BLaER1 treated with 17β-estradiol and CSF1 and Interleukin-3, amounts not matched to agents 10 nM and 100 nM (cell line): Measurements from ENCODE around the gene MAD1L1.

Experiments used
- H3K27ac ChIP-seq, 11 experiments: shearing (Covaris generic); formaldehyde crosslinking; 2 replicates each; pipeline ENCODE4 v1.8.1; 2022
- H3K27me3 ChIP-seq, 11 experiments: shearing (Covaris generic); formaldehyde crosslinking; 2 replicates each; pipeline ENCODE4 v1.8.1; 2022
- H3K36me3 ChIP-seq, 11 experiments: shearing (Covaris generic); formaldehyde crosslinking; 2 replicates each; pipeline ENCODE4 v1.8.1; 2022
- H3K4me1 ChIP-seq, 10 experiments: shearing (Covaris generic); formaldehyde crosslinking; 2 replicates each; pipeline ENCODE4 v1.8.1; 2022
- H3K4me2 ChIP-seq, 11 experiments: shearing (Covaris generic); formaldehyde crosslinking; 2 replicates each; pipeline ENCODE4 v1.8.1; 2022
- H3K4me3 ChIP-seq, 10 experiments: shearing (Covaris generic); formaldehyde crosslinking; 2 replicates each; pipeline ENCODE4 v1.8.1; 2022
- H3K9ac ChIP-seq, 11 experiments: shearing (Covaris generic); formaldehyde crosslinking; 2 replicates each; pipeline ENCODE4 v1.8.1; 2022
- H3K9me3 ChIP-seq, 11 experiments: shearing (Covaris generic); formaldehyde crosslinking; replicated peaks in 1 of 11; 2 replicates each; pipeline ENCODE4 v1.8.1; 2022
- H4K20me1 ChIP-seq, 11 experiments: shearing (Covaris generic); formaldehyde crosslinking; 2 replicates each; pipeline ENCODE4 v1.8.1; 2022
- Cebpa-rat ChIP-seq, 11 experiments: shearing (Covaris generic); IDR thresholded peaks; 2 replicates each; pipeline ENCODE4 v1.8.1; 2022

MAD1L1 gene

GRCh38 chr7:2003451-2003930 lies 229.3 kb downstream of the MAD1L1 start:
- TF ChIP-seq Cebpa-rat (IDR thresholded peaks at IDR 0.05), result no peak
- H3K4me1 ChIP-seq, result peaks cover 47 to 100% (median 99%) of the 10 kb centered on the region in 10 experiments
- H3K27ac ChIP-seq, result no peak overlapping the region
- H3K4me3 ChIP-seq, result no peak overlapping the region; a peak in 1 of 20 replicates
- H3K36me3 ChIP-seq, result peaks cover 0 to 34% (median 15%) of the 10 kb centered on the region in 11 experiments; a peak in 12 of 22 replicates
- peaks cover 0 to 74% (median 0%) of the 10 kb centered on the region in 11 experiments; a peak in 9 of 22 replicates for H3K27me3 ChIP-seq
- H3K9me3 ChIP-seq, result no peaks in the 10 kb centered on the region
- peak overlapping the region in 4 of 11 experiments; percentile 6 to 52 (median 27); a peak in 5 of 22 replicates for H3K9ac ChIP-seq
- H4K20me1 ChIP-seq, result peaks cover 97 to 100% (median 99%) of the 10 kb centered on the region in 11 experiments
- H3K4me2 ChIP-seq, result peak overlapping the region in 9 of 11 experiments; percentile 26 to 93 (median 88); a peak in 16 of 22 replicates

GRCh38 chr7:2002561-2003450 lies 229.9 kb downstream of the MAD1L1 start:
- peaks cover 0 to 74% (median 0%) of the 10 kb centered on the region in 11 experiments; a peak in 9 of 22 replicates for H3K27me3 ChIP-seq
- peak overlapping the region in 2 of 11 experiments; percentile 39 to 52; a peak in 3 of 22 replicates for H3K9ac ChIP-seq
- no peak for TF ChIP-seq Cebpa-rat (IDR thresholded peaks at IDR 0.05)
- H3K4me2 ChIP-seq, result peak overlapping the region in 9 of 11 experiments; percentile 26 to 93 (median 88); a peak in 16 of 22 replicates
- no peak overlapping the region for H3K27ac ChIP-seq
- H3K9me3 ChIP-seq, result no peaks in the 10 kb centered on the region
- peaks cover 96 to 100% (median 99%) of the 10 kb centered on the region in 11 experiments for H4K20me1 ChIP-seq
- peaks cover 0 to 34% (median 15%) of the 10 kb centered on the region in 11 experiments; a peak in 12 of 22 replicates for H3K36me3 ChIP-seq
- H3K4me3 ChIP-seq, result no peak overlapping the region
- H3K4me1 ChIP-seq, result peaks cover 40 to 100% (median 98%) of the 10 kb centered on the region in 10 experiments

GRCh38 chr7:2001601-2002442 lies 230.9 kb downstream of the MAD1L1 start:
- Histone ChIP-seq H3K27me3 (peaks cover 0 to 78% (median 3%) of the 10 kb centered on the region in 11 experiments; a peak in 10 of 22 replicates), H3K4me2 (peak overlapping the region; percentile 75 to 93 (median 86); a peak in 20 of 22 replicates), H4K20me1 (peaks cover 97 to 100% (median 99%) of the 10 kb centered on the region in 11 experiments), H3K36me3 (peaks cover 0 to 34% (median 15%) of the 10 kb centered on the region in 11 experiments; a peak in 12 of 22 replicates), H3K4me3 (no peak overlapping the region), H3K9me3 (no peaks in the 10 kb centered on the region), H3K27ac (peak overlapping the region in 1 of 11 experiments; percentile 43; a peak in 1 of 22 replicates), H3K4me1 (peaks cover 30 to 100% (median 98%) of the 10 kb centered on the region in 10 experiments), H3K9ac (peak overlapping the region in 3 of 11 experiments; percentile 29 to 56 (median 45); a peak in 5 of 22 replicates)
- no peak for TF ChIP-seq Cebpa-rat (IDR thresholded peaks at IDR 0.05)

DNA sequence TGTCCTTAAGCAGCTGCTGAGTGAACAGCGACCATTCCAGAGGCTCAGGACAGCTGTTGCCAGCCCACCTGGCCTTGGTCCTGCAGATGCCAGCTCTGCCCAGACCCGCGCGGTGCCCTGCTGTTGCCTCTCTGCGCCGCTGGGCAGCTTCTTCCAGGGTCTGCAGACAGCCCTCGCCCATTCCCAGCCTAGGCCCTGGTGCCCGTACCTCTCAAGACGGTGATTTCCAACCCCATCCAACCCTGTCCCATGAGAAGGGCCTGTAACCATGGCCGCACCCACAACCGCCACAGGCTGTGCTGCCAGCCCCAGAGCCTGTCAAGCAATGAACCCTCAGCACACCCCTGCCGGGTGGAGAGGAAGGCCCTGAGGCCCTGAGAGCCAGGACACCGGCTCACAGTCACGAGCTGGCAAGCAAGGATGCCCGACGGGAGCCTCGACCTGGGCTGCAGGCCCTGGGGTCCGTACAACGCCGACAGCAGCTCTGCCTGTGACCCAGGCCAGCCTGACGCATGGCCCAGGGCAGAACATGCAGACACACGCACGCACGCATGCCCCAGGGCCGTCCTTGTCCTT lies 231.9 kb downstream of the MAD1L1 start:
- peaks cover 0 to 34% (median 15%) of the 10 kb centered on the region in 11 experiments; a peak in 12 of 22 replicates for H3K36me3 ChIP-seq
- peaks cover 0 to 77% (median 5%) of the 10 kb centered on the region in 11 experiments; a peak in 10 of 22 replicates for H3K27me3 ChIP-seq
- H3K4me3 ChIP-seq, result peak overlapping the region in 1 of 10 experiments; percentile 33; a peak in 1 of 20 replicates
- peaks cover 97 to 100% (median 99%) of the 10 kb centered on the region in 11 experiments for H4K20me1 ChIP-seq
- peak overlapping the region in 3 of 11 experiments; percentile 30 to 43 (median 43); a peak in 4 of 22 replicates for H3K27ac ChIP-seq
- H3K4me1 ChIP-seq, result peaks cover 23 to 100% (median 98%) of the 10 kb centered on the region in 10 experiments
- peak overlapping the region in 6 of 11 experiments; percentile 10 to 56 (median 36); a peak in 8 of 22 replicates for H3K9ac ChIP-seq
- no peak for TF ChIP-seq Cebpa-rat (IDR thresholded peaks at IDR 0.05)
- H3K9me3 ChIP-seq, result no peaks in the 10 kb centered on the region
- peak overlapping the region; percentile 75 to 93 (median 86) for H3K4me2 ChIP-seq

- no peak for TF ChIP-seq Cebpa-rat (IDR thresholded peaks at IDR 0.05)
- Histone ChIP-seq H3K27ac (peak overlapping the region in 3 of 11 experiments; percentile 30 to 43 (median 43); a peak in 4 of 22 replicates), H4K20me1 (peaks cover 97 to 100% (median 99%) of the 10 kb centered on the region in 11 experiments; a peak in 21 of 22 replicates), H3K9me3 (no peaks in the 10 kb centered on the region), H3K27me3 (peaks cover 0 to 75% (median 5%) of the 10 kb centered on the region in 11 experiments; a peak in 10 of 22 replicates), H3K9ac (peak overlapping the region in 2 of 11 experiments; percentile 44 to 45; a peak in 2 of 22 replicates), H3K4me3 (no peak overlapping the region; a peak in 1 of 20 replicates), H3K36me3 (peaks cover 6 to 37% (median 16%) of the 10 kb centered on the region in 11 experiments; a peak in 15 of 22 replicates), H3K4me2 (peak overlapping the region; percentile 75 to 93 (median 86)), H3K4me1 (peaks cover 23 to 100% (median 98%) of the 10 kb centered on the region in 10 experiments)
Observed at GRCh38 chr7:2000153-2000687, 232.5 kb downstream of the MAD1L1 start.

DNA sequence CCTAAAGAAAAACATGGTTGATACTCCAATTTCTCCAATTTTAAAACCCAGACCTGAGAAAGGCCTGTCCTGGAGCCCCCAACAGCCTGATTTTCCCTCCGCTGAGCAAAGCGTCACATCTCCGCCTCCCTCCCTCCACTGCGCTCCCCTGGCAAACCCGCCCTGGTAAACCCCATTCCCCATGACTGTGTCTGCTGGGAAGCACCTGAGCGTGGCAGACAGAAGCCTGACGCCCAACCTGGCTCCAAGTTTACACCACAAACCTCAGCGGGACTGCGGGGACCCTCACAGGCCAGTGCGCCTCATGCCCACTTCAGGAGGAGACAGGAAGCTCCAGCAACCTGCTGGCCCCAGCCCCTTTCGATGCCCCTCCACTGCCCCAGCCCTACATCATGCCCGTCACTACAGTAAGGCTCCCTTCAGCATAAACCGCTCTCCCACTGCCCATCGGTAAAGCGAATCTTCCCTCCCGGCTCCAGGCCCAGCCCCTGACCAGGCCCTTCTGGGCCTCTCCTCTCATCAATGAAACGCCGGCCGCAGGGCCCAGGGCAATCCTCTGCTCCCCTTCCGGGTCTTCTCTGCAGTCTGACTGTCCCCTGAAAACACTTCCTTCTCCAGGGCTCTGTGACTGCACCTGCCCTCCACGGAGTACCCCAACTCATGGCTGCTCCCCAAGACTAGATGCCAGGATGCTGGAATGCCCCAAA lies 233.3 kb downstream of the MAD1L1 start:
- peaks cover 96 to 100% (median 99%) of the 10 kb centered on the region in 11 experiments; a peak in 21 of 22 replicates for H4K20me1 ChIP-seq
- H3K4me1 ChIP-seq, result peaks cover 26 to 100% (median 98%) of the 10 kb centered on the region in 10 experiments
- H3K9ac ChIP-seq, result peak overlapping the region in 1 of 11 experiments; percentile 16; a peak in 2 of 22 replicates
- peaks cover 4 to 31% (median 13%) of the 10 kb centered on the region in 11 experiments; a peak in 14 of 22 replicates for H3K36me3 ChIP-seq
- peaks cover 0 to 74% (median 5%) of the 10 kb centered on the region in 11 experiments; a peak in 10 of 22 replicates for H3K27me3 ChIP-seq
- TF ChIP-seq Cebpa-rat (IDR thresholded peaks at IDR 0.05), result no peak
- peak overlapping the region; percentile 75 to 93 (median 86); a peak in 21 of 22 replicates for H3K4me2 ChIP-seq
- H3K27ac ChIP-seq, result no peak overlapping the region
- H3K4me3 ChIP-seq, result no peak overlapping the region
- H3K9me3 ChIP-seq, result no peaks in the 10 kb centered on the region

DNA sequence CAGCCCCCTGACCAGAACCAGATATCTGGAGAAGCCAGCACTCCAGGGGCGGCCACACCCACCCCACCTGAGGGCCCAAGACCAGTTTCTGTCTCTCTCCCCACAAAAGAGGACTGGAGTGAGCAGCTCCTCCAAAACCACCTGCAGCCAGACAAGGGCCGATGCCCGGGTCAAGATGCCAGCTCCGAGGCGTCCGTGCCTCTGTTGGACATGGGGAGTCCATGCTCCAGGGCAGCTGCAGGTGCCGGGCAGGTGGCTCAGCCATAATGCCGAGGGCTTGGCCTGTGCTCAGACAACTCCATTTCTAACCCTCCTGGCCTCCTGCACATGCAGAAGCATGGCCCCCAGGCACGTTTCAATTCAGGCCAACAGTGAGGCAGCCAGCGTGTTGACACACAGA lies 234.6 kb downstream of the MAD1L1 start:
- TF ChIP-seq Cebpa-rat (IDR thresholded peaks at IDR 0.05), result no peak
- H3K27me3 ChIP-seq, result peaks cover 0 to 86% (median 5%) of the 10 kb centered on the region in 11 experiments; a peak in 10 of 22 replicates
- H3K36me3 ChIP-seq, result peaks cover 0 to 28% (median 7%) of the 10 kb centered on the region in 11 experiments; a peak in 9 of 22 replicates
- H3K27ac ChIP-seq, result no peak overlapping the region
- no peaks in the 10 kb centered on the region for H3K9me3 ChIP-seq
- H3K4me3 ChIP-seq, result no peak overlapping the region
- H4K20me1 ChIP-seq, result peaks cover 96 to 100% (median 99%) of the 10 kb centered on the region in 11 experiments; a peak in 21 of 22 replicates
- peaks cover 26 to 100% (median 97%) of the 10 kb centered on the region in 10 experiments for H3K4me1 ChIP-seq
- H3K9ac ChIP-seq, result no peak overlapping the region
- H3K4me2 ChIP-seq, result peak overlapping the region in 8 of 11 experiments; percentile 21 to 92 (median 64); a peak in 15 of 22 replicates
